Activated CD8-positive, alpha-beta memory T cell treated with anti-CD3 and anti-CD28 coated beads for 24 hours (primary cell): Measurements from ENCODE around the gene LRRC66.

Source experiments
- DNase-seq: peaks from one replicate; pipeline ENCODE4 v3.0.0-alpha.2; 2020

Gene LRRC66

GRCh38 chr4:52019936-52020657, at the start of gene LRRC66:
Gene LRRC66 (minus strand): TSS chr4:52020363. CDS start chr4:52017613, 2,750 bp downstream.
- no peak for DNase-seq

GRCh38 chr4:52069571-52069970, 49.4 kb upstream of the LRRC66 start:
- no peak for DNase-seq

- no peak for DNase-seq
These were observed 39.2 kb upstream of the LRRC66 start for GRCh38 chr4:52059372-52059771.

GRCh38 chr4:52058275-52058674, 38.1 kb upstream of the LRRC66 start:
- no peak for DNase-seq

- no peak for DNase-seq
These were observed 37.0 kb upstream of the LRRC66 start for GRCh38 chr4:52057196-52057595.

GRCh38 chr4:52054254-52054653, 34.1 kb upstream of the LRRC66 start:
- no peak for DNase-seq

- no peak for DNase-seq
These were observed 32.3 kb upstream of the LRRC66 start for GRCh38 chr4:52052475-52052780.

GRCh38 chr4:52051615-52052474, 31.7 kb upstream of the LRRC66 start:
- peak; percentile 58 for DNase-seq

GRCh38 chr4:52051213-52051614, 31.1 kb upstream of the LRRC66 start, which contains the start of gene SPATA18:
Gene SPATA18 (plus strand): TSS chr4:52051304. CDS start chr4:52051705, 401 bp downstream.
- DNase-seq, result no peak

GRCh38 chr4:52049266-52049665, 29.1 kb upstream of the LRRC66 start:
- no peak for DNase-seq

- DNase-seq, result no peak
These were observed 24.9 kb upstream of the LRRC66 start for GRCh38 chr4:52045028-52045427.

- peak; percentile 90 for DNase-seq
These were observed 18.1 kb upstream of the LRRC66 start, which contains the start of gene SGCB for GRCh38 chr4:52038103-52038912. Gene SGCB (minus strand): TSS chr4:52038299. CDS start chr4:52038259, 40 bp downstream.

GRCh38 chr4:52037689-52038102, 17.5 kb upstream of the LRRC66 start:
- no peak for DNase-seq

GRCh38 chr4:52036886-52037530, 16.8 kb upstream of the LRRC66 start:
- DNase-seq, result no peak

- no peak for DNase-seq
These were observed 15.0 kb upstream of the LRRC66 start for GRCh38 chr4:52035190-52035589.

- no peak for DNase-seq
These were observed 11.8 kb upstream of the LRRC66 start for GRCh38 chr4:52032005-52032404.

- no peak for DNase-seq
These were observed 8.8 kb upstream of the LRRC66 start for GRCh38 chr4:52028970-52029369.

GRCh38 chr4:52017814-52018213, 2.3 kb downstream of the LRRC66 start:
- DNase-seq, result no peak

GRCh38 chr4:52016981-52017380, 3.2 kb downstream of the LRRC66 start:
- no peak for DNase-seq

GRCh38 chr4:52015366-52015765, 4.8 kb downstream of the LRRC66 start:
- DNase-seq, result no peak

GRCh38 chr4:52014903-52015302, 5.3 kb downstream of the LRRC66 start:
- no peak for DNase-seq

- DNase-seq, result no peak
These were observed 7.5 kb downstream of the LRRC66 start for GRCh38 chr4:52012651-52013050.

- DNase-seq, result no peak
These were observed 9.2 kb downstream of the LRRC66 start for GRCh38 chr4:52010986-52011385.
